K562 treated with DMSO at 1 percent for 48 hours (cell line): Measurements from ENCODE around the gene CTSS. TPM values are rescaled to one million over a fixed set of nuclear protein-coding genes. Genes with fewer than 3 reads are reported as not detected.

Source experiments
- total RNA-seq: library from RNA; unstranded; fragments of 300-600 nt; gene quantifications from 2 replicates; pipeline ENCODE4 v1.2.3, GENCODE V29; 2022; ENCODE audit warnings: low replicate concordance; ENCODE audit errors: extremely low read depth

The CTSS gene
- total RNA-seq, result not detected in 2 replicates

DNA sequence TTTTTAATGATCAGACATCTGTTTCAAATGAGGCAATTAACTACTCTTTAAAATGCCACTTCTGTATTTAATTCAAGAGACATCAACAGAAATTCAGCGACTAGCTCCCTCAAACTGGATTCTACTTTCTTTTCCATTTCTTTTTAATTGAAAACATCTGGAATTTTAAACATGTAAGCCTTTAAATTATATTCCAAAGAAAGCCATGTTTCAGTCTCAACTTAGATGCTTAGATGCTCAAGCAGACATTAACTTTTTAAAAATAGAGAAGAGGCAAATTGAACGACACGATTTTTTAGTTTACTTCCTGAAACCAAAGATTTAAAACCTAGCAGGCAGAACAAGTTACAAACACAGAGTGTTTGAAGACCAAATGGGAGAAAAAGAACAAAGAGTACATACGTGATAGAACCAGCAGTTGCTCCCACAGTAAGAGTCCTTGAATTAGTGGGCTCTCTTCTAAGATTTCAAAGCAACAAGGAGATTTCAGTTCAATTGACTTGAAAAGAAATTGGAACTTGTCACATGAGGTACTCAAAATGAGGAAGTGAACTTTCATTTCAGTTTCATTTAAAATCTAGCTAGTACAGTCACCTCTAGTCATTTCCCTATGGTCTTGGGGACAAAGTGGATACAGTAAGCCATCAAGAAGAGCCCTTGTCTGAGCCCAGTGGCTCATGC, at the start of gene CTSS:
TSS of gene CTSS (minus strand) at position 483 of the 681 bp plus-strand sequence. CDS start 1,015 bp downstream, outside the sequence.

DNA sequence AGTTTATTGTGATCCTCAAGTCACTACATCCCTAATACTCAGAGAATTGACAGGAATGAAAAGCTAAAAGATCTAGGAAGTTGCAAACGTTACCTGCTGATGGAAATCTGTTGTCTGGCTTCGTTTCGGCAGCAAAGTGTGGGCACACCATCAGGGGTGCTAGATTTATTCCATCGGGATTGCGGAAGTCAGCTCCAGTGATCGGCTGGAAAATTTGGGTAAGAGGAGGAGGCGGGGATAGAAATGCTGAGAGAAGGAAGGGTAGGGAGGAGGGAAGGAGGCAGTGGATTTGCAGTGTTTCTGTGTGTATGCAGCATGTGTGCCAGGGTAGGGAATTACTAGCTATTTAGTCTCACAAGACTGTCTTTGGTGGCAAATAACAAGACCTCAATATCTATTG, 42.5 kb upstream of the CTSS start, which contains the start of gene CTSK:
TSS of gene CTSK (minus strand) at position 140 of the 400 bp plus-strand sequence. CDS start 1,455 bp downstream, outside the sequence.

DNA sequence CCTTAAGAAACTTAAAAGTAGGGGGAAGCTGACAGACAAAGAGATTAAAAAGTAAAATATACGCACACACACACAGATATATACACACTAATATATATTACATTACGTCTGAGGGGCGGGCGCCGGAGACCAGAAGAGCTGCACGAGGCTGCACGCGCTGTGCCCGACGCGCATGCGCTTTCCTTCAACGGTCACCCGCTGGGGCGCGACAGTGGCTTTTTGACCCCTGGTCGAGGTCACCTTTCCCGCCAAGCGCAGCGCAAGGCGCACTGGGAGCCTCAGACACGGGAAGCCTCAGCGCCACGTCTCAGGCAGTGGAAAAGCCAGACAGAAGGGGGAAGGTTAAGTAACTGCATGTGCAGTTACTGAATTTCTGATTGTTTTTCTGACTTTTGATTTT, 44.9 kb downstream of the CTSS start, which contains the start of gene HORMAD1:
TSS of gene HORMAD1 (minus strand) at position 193 of the 400 bp plus-strand sequence. CDS start 1,390 bp downstream, outside the sequence.

DNA sequence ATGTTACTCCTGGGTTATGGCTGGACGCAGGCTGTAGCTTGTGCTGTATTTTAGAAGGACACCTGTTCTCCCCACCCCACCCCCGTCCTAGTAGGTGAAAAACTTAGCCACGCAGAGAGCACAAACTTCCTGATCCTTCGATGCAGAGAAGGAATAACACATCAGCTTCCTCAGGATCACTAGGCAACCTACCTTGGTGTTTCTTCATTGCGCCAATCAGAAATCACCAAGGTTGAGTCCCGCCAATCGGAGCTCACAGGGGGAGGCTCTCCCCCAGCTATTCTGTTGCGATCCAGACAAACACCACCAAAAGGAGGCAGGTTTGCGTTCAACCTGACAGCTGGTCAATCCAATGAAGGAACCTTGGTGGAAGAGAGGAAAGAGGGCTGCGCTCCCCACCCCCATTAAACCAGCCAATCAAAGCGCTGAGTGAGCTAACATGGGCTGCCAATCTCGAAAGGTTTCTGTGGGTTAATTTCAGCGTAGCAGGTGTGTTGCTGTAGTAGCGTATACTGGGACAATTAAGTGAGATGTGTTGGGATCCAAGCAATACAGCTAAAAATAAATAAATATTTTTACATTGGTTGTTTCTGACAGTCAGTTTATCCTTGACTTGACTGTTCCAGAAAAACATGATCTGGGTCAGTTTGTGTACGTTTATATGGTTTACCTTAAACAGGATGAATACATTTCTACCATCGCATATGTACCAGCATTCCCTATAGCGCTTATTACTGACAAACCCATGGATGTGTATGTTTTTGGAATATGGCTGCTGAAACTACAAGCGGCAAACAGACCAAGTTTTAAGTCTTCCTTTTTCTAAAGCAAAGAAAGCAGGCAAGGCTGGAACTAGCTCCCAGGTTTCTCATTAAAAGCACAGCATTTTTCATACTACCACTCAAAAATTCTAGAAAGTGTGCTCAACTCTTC, 68.3 kb downstream of the CTSS start, which contains the start of gene GOLPH3L:
TSS of gene GOLPH3L (minus strand) at position 160 of the 933 bp plus-strand sequence. CDS start 2,316 bp downstream, outside the sequence.

Other genes starting within 250 kb of the CTSS start
- 92.5 TPM in 1 of 2 replicates, not detected in the other for gene ADAMTSL4, start 216.4 kb downstream of the CTSS start, total RNA-seq
- 123 TPM in 1 of 2 replicates, not detected in the other for gene MCL1, start 186.2 kb downstream of the CTSS start, total RNA-seq
- gene ENSA, start 136.2 kb downstream of the CTSS start, total RNA-seq, result not detected in 2 replicates
- gene GOLPH3L, start 68.6 kb downstream of the CTSS start, total RNA-seq, result not detected in 2 replicates
- gene HORMAD1, start 44.9 kb downstream of the CTSS start, total RNA-seq, result not detected in 2 replicates
- gene CTSK, start 42.5 kb upstream of the CTSS start, total RNA-seq, result not detected in 2 replicates
- not detected in 2 replicates for gene ARNT, start 110.8 kb upstream of the CTSS start, total RNA-seq
- not detected in 2 replicates for gene CTXND2, start 121.4 kb upstream of the CTSS start, total RNA-seq
- not detected in 2 replicates for gene SETDB1, start 160.6 kb upstream of the CTSS start, total RNA-seq
- 153 TPM in 1 of 2 replicates, not detected in the other for gene CERS2, start 209.1 kb upstream of the CTSS start, total RNA-seq
- gene ANXA9, start 216.5 kb upstream of the CTSS start, total RNA-seq, result not detected in 2 replicates
- gene MINDY1, start 241.1 kb upstream of the CTSS start, total RNA-seq, result not detected in 2 replicates
- not detected in 2 replicates for gene PRUNE1, start 242.7 kb upstream of the CTSS start, total RNA-seq